Inflammatory macrophage treated with lipopolysaccharide for 1 hour (primary cell): Measurements from ENCODE around the gene ADAMTS12.
"Not testable (repeated sequence)": the region's sequence is repeated elsewhere in the genome, so short reads cannot be mapped to it uniquely, and the experiment has no call there.

Experiments used
- DNase-seq, 2 donors: peaks; one replicate each; pipeline ENCODE4 v3.0.0-alpha.2; 2020 to 2022

ADAMTS12 gene, protein sequence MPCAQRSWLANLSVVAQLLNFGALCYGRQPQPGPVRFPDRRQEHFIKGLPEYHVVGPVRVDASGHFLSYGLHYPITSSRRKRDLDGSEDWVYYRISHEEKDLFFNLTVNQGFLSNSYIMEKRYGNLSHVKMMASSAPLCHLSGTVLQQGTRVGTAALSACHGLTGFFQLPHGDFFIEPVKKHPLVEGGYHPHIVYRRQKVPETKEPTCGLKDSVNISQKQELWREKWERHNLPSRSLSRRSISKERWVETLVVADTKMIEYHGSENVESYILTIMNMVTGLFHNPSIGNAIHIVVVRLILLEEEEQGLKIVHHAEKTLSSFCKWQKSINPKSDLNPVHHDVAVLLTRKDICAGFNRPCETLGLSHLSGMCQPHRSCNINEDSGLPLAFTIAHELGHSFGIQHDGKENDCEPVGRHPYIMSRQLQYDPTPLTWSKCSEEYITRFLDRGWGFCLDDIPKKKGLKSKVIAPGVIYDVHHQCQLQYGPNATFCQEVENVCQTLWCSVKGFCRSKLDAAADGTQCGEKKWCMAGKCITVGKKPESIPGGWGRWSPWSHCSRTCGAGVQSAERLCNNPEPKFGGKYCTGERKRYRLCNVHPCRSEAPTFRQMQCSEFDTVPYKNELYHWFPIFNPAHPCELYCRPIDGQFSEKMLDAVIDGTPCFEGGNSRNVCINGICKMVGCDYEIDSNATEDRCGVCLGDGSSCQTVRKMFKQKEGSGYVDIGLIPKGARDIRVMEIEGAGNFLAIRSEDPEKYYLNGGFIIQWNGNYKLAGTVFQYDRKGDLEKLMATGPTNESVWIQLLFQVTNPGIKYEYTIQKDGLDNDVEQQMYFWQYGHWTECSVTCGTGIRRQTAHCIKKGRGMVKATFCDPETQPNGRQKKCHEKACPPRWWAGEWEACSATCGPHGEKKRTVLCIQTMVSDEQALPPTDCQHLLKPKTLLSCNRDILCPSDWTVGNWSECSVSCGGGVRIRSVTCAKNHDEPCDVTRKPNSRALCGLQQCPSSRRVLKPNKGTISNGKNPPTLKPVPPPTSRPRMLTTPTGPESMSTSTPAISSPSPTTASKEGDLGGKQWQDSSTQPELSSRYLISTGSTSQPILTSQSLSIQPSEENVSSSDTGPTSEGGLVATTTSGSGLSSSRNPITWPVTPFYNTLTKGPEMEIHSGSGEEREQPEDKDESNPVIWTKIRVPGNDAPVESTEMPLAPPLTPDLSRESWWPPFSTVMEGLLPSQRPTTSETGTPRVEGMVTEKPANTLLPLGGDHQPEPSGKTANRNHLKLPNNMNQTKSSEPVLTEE (N-terminal part only)

DNA sequence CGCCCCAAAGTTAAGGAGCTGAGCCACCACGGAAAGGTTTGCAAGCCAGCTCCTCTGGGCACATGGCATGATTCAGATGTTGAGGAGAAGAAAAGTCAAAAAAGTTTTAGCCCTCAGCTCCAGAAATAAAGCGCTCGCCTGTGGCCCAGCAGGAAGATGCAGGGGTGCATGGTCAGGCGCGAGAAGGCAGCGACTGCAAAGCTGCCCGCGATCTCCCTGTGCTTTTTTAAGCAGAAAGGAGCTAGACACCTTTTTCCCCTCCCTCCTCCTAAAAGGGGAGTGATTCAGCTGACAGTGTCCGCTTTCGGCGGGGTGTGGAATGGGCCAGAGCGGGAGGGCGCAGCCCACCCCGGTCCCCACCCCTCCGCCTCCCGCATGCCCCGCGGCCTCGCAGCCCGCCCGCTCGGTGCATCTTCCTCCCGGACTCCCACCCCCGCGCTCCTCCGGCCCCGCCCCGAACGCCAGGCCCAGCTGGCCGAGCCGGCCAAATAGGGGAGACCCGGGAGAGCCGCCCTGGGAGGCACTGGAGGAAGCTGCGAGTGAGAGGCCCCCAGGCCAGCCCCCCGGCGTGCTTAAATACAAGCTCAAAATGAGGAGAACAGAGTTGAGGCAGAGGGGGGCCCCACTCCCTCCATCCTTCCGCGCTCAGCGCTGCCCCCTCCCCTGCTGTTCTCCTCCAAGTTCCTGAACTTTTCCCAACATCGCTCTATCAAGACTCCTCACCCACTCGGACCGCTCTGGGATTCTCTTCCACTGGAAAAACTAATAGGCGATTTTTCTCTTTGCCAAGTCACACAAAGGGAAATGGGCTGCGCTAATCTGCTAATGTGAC is at the start of gene ADAMTS12:
ADAMTS12 (minus strand) TSS at position 203 of the 832 bp plus-strand sequence; CDS start at position 69, 134 bp downstream.
- no peak for DNase-seq

DNA sequence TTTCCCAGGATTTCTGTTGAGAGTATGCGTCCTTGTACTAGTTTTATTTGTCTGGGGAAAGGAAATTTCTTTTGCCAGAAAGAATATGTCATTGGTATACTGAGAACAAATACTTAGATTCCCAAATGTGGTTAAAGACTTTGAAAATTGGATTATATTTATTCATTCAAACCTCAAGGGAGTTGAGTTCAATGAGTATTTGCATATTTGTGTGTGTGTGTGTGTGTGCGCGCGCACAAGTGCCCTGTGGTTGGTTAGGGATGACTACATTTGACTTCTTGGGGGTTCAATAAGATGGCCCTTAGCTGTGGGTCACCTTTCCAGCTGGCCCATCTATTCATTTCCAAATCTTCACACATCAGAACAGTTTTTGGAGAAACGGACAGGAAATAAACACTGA is 49.3 kb upstream of the ADAMTS12 start:
- no peak for DNase-seq

DNA sequence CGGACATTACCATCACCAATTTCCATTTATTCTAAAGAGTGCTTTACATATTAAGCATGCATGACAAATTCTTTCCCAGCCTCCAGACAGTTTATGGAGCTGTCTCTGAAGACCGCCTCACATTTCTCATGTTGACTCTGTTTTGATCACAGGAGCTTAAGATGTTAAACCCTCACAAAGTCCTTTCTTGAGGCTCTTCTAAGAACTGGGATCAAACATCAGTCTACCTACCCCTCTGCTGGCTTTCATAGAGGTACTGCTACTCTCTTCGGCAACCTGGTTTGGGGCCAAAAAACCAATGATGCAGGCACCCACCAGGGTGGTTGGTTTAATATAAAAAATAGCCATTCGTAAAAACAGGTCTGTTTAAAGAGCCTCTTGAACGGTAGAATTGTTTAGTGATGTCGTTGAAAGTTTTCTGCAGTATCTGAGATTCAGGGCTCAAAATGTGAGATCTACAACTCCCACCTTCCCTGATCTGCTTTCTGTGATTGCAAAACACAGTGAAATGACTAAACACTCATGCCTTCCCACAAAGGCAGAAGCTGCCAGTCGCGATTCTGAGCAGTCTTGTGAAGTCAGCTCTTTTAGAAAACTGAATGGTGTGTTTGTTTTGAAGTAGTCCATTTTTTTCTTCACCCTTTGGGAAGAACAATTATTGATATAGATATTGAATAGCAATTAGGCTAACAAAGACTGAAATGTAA is 47.9 kb upstream of the ADAMTS12 start:
- DNase-seq: no peak

DNA sequence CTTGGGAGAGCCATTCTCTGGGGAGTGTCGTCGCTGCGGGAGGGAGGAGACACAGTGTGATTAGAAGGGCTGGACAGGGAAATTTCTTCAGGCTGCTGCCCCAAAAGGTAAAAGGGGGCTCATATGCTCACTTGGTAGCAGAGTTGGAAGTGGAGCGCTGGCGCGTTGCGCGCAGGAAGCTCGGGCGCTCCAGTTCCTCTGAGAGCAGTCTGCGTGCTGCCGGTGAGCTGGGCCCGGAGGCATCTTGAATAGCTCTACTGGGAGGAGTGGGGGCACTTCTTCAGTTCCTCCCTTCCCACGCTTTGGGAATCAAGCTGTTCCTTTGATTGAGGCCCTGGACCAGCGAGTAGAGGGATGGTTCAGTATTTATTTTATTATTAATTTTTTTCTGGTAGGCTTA is 47.1 kb upstream of the ADAMTS12 start:
- DNase-seq: no peak

DNA sequence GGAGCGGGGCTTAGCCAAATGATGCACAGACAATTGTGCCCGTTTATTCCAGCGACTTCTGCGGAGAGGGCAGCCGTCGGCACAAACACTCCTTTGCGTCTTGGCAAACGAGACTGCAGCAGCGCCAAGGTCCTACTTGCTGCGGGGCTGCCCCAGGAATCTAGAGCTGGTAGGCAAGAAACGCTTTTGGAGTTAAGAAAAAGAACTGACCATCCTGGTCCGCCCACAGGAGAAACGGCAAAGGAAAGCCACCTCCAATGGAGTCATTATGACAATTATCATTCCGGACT is 46.7 kb upstream of the ADAMTS12 start:
- DNase-seq: no peak

DNA sequence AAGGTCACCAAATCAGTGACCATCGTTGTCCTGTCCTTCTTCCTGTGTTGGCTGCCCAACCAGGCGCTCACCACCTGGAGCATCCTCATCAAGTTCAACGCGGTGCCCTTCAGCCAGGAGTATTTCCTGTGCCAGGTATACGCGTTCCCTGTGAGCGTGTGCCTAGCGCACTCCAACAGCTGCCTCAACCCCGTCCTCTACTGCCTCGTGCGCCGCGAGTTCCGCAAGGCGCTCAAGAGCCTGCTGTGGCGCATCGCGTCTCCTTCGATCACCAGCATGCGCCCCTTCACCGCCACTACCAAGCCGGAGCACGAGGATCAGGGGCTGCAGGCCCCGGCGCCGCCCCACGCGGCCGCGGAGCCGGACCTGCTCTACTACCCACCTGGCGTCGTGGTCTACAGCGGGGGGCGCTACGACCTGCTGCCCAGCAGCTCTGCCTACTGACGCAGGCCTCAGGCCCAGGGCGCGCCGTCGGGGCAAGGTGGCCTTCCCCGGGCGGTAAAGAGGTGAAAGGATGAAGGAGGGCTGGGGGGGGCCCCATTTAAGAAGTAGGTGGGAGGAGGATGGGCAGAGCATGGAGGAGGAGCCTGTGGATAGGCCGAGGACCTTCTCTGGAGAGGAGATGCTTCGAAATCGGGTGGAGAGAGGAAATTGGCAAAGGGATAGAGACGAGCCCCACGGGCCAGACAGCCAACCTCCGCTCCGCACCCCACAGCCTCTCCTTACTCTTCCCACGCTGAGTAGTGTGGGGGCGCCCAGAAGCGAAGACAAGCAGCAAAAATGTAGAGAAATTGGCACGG is 46.1 kb upstream of the ADAMTS12 start:
- no peak for DNase-seq

DNA sequence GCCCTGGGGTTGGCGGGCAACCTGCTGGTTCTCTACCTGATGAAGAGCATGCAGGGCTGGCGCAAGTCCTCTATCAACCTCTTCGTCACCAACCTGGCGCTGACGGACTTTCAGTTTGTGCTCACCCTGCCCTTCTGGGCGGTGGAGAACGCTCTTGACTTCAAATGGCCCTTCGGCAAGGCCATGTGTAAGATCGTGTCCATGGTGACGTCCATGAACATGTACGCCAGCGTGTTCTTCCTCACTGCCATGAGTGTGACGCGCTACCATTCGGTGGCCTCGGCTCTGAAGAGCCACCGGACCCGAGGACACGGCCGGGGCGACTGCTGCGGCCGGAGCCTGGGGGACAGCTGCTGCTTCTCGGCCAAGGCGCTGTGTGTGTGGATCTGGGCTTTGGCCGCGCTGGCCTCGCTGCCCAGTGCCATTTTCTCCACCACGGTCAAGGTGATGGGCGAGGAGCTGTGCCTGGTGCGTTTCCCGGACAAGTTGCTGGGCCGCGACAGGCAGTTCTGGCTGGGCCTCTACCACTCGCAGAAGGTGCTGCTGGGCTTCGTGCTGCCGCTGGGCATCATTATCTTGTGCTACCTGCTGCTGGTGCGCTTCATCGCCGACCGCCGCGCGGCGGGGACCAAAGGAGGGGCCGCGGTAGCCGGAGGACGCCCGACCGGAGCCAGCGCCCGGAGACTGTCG is 45.4 kb upstream of the ADAMTS12 start:
- no peak for DNase-seq

DNA sequence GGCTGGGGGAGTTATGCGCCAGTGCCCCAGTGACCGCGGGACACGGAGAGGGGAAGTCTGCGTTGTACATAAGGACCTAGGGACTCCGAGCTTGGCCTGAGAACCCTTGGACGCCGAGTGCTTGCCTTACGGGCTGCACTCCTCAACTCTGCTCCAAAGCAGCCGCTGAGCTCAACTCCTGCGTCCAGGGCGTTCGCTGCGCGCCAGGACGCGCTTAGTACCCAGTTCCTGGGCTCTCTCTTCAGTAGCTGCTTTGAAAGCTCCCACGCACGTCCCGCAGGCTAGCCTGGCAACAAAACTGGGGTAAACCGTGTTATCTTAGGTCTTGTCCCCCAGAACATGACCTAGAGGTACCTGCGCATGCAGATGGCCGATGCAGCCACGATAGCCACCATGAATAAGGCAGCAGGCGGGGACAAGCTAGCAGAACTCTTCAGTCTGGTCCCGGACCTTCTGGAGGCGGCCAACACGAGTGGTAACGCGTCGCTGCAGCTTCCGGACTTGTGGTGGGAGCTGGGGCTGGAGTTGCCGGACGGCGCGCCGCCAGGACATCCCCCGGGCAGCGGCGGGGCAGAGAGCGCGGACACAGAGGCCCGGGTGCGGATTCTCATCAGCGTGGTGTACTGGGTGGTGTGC is 44.7 kb upstream of the ADAMTS12 start, which contains the start of gene RXFP3:
RXFP3 (plus strand) TSS at position 6 of the 636 bp plus-strand sequence; CDS start at position 361, 355 bp downstream.
- no peak for DNase-seq

DNA sequence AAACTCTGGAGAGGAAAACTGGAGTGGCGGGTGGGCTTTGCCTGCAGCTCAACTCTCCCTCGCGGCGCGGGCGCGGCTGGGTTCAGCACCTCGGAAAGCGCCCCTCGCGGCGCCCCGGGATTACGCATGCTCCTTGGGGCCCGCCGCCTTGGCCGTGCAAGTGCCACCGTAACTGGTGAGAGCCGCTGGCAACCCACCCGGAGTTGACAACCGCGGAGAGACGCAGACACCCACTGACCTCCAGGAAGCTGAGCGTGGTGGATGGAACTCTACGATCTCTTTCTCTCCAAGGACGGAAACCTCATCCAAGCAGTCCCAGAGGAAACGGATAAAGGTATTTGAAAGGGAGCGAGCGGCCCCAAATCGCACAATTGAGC is 44.2 kb upstream of the ADAMTS12 start:
- no peak for DNase-seq

DNA sequence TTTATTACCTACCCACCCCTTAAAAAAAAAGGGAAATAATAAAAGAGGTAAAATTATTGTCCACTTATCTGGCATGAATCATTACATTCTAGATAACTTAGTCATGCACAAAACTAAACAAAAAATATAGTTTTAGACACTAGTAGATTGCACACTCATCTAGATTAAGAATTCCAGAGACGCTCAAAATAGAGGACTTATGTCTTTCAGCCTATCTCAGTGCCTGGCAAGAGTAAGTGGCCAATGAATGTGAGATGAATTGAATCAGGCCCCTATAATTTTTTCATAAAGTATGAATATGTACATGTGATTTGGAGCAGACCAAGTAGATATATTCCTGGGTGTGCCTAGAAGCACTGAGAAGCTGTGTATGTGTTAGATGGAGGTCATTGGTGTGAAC is 42.4 kb upstream of the ADAMTS12 start:
- DNase-seq: no peak

DNA sequence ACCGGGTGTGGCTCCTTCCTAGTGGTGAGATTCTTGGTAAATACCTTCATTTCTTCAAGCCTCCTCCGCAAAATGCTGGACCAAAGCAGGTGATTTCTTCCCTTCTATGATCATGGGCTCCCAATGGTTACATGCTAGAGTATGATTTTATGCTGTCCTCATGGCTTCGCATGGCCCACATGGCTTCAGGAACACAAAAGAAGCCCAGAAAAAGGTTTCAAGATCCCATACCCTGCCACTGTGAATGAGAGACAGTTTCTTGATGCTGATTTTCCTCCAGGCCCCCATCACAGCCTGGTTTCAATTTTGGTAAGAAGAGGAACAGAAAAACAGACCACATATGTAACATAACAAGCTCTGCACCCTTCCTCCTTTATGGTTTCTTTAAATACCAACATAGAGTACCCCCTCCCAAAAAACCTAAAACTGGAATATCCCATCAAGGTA is 42.0 kb upstream of the ADAMTS12 start:
- no peak for DNase-seq

DNA sequence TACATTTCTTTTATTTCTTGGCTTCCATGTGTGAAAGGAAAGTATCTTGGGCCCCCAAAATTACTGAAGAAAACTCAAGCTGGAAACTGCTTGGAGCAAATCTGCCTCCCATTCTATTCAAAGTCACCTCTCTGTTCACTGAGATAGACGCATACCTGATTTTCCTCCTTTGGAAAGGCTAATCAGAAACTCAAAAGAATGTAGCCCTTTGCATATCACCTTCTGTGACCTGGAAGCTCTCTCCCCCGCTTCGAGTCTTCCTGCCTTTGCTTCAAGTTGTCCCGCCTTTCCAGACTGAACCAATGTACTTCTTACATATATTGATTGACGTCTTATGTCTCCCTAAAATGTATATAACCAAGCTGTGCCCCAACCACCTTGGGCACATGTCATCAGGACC is 39.3 kb upstream of the ADAMTS12 start:
- DNase-seq: no peak

DNA sequence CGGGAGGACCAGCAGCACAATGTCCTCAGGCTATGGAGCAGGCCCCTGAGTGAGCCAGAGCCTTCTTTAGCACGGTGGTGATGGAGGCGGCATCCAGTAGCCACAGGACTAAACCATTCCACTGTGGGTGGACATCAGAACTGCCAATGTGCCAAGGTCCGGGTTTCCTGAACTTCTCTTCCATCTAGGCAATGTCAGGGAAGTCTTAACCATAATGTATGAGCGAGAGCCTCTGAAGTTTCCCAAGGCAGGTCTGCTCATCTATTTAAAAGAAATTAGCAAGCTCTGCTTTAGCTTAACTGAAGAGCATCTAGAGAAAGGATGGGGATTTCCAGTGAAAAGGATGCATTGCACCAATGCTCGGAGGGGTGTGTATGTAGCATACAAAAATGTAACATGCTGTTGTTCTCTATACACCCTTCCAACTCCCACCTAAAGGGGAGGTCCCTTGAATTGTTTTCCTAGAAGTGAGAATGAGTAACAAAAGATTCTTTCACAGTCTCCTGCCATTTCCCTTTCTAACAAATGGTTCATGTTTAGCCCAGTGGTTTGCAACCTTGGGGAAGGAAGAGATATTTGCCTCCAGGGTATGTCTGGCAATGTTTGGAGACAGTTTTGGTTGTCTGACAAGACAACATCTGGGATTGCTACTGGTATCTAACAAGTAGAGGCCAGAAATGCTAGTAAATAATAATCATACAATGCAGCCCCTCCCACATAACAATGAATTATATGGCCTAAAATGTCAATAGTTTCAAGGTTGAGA is 38.3 kb upstream of the ADAMTS12 start:
- DNase-seq: no peak

DNA sequence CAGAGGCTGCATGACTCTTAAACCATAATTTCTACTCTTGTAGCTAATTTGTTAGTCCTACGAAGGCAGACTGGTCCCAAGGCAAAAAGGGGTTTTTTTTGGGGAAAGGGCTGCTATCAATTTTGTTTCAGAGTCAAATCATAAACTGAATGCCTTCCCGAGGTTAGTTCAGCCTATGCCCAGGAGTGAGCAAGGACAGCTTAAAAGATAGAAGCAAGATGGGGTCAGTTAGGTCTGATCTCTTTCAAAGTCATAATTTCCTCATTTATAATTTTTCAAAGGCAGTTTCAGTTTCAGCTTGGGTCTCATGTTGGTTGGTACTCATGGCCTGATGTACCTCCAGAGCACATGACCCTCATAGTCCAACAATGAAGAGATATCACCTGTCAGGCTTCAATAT is 36.5 kb upstream of the ADAMTS12 start:
- DNase-seq: no peak

DNA sequence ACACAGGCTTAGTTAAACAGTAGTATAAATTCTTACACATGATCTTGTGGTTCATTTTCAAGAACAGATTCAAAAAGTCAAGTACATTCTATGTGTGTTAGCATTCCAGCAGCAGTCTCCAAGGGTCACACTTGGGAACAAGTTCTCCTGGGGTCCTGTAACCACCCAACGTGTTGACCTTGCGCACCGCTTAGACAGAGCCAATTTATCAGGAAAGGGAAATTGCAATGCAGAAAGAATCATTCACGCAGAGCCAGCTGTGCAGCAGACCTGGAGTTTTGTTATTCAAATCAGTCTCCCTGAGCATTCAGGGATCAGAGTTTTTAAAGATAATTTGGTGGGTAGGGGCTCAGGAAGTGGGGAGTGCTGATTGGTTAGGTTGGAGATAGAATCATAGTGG is 35.9 kb upstream of the ADAMTS12 start:
- DNase-seq: no peak

DNA sequence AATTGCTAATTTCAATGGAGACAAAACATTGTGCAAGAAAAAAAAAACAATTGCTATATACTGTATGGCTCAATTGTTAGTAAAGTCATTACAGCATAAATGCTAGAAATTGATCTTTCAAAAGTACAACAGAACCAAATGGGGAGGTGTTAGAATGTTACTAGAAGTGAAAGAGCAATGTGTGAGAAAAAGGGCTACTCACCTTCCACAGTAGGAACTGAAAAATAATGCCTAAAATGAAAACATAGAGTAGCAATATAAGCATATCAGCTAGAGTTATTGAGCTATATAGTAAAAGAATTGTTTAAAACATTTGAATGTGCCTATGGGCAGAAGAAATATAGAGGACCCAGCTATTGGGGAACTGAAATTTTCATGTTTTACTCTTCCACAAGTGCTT is 33.5 kb upstream of the ADAMTS12 start:
- no peak for DNase-seq

DNA sequence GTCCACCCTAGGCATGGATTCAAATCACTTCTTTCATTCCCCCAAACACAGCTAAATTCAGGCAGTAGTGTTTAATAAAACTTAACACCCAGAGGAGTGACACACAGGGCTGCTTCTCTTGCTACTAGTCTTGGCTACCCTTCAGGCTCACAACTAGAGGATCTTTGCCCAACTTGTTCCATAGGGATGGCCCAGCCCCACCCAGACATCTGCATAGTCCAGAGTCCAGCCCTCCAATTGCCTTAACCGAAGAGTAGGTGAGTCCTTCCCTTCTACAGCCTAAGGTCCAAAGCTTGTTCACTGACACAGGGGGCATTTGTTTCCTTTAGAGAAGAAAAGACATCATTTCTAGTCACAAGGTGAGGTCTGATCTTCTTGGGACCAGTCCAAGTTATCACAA is 29.2 kb upstream of the ADAMTS12 start:
- DNase-seq: no peak

DNA sequence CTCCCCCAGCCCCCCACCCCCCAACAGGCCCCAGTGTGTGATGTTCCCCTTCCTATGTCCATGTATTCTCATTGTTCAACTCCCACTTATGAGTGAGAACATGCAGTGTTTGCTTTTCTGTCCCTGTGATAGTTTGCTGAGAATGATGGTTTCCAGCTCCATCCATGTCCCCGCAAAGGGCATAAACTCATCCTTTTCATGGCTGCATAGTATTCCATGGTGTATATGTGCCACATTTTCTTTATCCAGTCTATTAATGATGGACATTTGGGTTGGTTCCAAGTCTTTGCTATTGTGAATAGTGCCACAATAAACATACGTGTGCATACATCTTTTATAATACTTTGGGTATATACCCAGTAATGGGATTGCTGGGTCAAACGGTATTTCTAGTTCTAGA is 23.1 kb upstream of the ADAMTS12 start:
- DNase-seq: not testable (repeated sequence)

DNA sequence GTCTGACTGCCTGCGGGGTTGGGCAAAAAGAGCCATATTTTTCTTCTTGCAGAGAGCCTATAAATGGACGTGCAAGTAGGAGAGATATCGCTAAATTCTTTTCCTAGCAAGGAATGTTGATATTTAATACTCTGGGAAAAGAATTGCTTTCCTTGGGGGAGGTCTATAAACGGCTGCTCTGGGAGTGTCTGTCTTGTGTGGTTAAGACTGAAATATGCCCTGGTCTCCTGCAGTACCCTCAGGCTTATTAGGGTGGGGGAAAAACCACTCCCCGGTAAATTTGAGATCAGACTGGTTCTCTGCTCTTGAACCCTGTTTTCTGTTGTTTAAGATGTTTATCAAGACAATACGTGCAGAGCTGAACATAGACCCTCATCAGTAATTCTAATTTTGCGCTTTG is 14.5 kb upstream of the ADAMTS12 start:
- DNase-seq: not testable (repeated sequence)
